SIG-M5 (cell line): ENCODE results near the gene ZSCAN30.

Experiments used
- DNase-seq: peaks from one replicate; lab custom pipeline; 2025; lab: John Stamatoyannopoulos, UW

ZSCAN30 gene

GRCh38 chr18:35290094-35290735, at the start of gene ZSCAN30:
Gene ZSCAN30 (minus strand): TSS chr18:35290229. CDS start chr18:35264352, 25,877 bp downstream.
- peak; percentile 66 for DNase-seq

GRCh38 chr18:35337286-35337685, 47.3 kb upstream of the ZSCAN30 start:
- DNase-seq = no peak

- no peak for DNase-seq
These were observed 45.8 kb upstream of the ZSCAN30 start for GRCh38 chr18:35335866-35336265.

GRCh38 chr18:35334821-35335220, 44.8 kb upstream of the ZSCAN30 start:
- no peak for DNase-seq

GRCh38 chr18:35334212-35334611, 44.2 kb upstream of the ZSCAN30 start:
- no peak for DNase-seq

GRCh38 chr18:35331367-35332087, 41.5 kb upstream of the ZSCAN30 start:
- DNase-seq = no peak

GRCh38 chr18:35328868-35329267, 38.8 kb upstream of the ZSCAN30 start:
- DNase-seq = no peak

GRCh38 chr18:35326695-35327387, 36.8 kb upstream of the ZSCAN30 start:
- no peak for DNase-seq

GRCh38 chr18:35324926-35325655, 35.1 kb upstream of the ZSCAN30 start:
- no peak for DNase-seq

- DNase-seq = no peak
These were observed 32.7 kb upstream of the ZSCAN30 start for GRCh38 chr18:35322486-35323458.

GRCh38 chr18:35311496-35311895, 21.5 kb upstream of the ZSCAN30 start:
- no peak for DNase-seq

- DNase-seq = no peak
These were observed 16.7 kb upstream of the ZSCAN30 start for GRCh38 chr18:35306588-35307250.

GRCh38 chr18:35303610-35304009, 13.6 kb upstream of the ZSCAN30 start:
- no peak for DNase-seq

GRCh38 chr18:35296060-35296459, 6.0 kb upstream of the ZSCAN30 start:
- no peak for DNase-seq

GRCh38 chr18:35291166-35291565, 1.1 kb upstream of the ZSCAN30 start:
- no peak for DNase-seq

GRCh38 chr18:35289727-35290093, 319 bp downstream of the ZSCAN30 start:
- no peak for DNase-seq

GRCh38 chr18:35289293-35289692, 736 bp downstream of the ZSCAN30 start:
- no peak for DNase-seq

GRCh38 chr18:35284841-35285240, 5.2 kb downstream of the ZSCAN30 start:
- no peak for DNase-seq

- DNase-seq = no peak
These were observed 5.9 kb downstream of the ZSCAN30 start for GRCh38 chr18:35283923-35284794.

GRCh38 chr18:35282353-35282752, 7.7 kb downstream of the ZSCAN30 start:
- no peak for DNase-seq
